Adrenal gland (tissue), 5 donors: ENCODE results near the gene ITPRIP.

Experiments used
- POLR2A ChIP-seq, 2 donors: fragments of 450-650 bp; IDR thresholded peaks; one replicate each; pipeline ENCODE4 v1.6.1; 2017; ENCODE audit warnings: antibody characterized with exemption in 2 of 2, mild to moderate bottlenecking in 2 of 2, moderate library complexity in 1 of 2
- TF ChIP-seq, protein P1 (sequence below), 6 experiments: fragments of 450-650 bp in 4 of 6; fragments of 200-600 bp in 2 of 6; sonication (generic) in 1 of 6; IDR thresholded peaks; 1 replicate in 5 of 6; 2 replicates in 1 of 6; pipeline versions ENCODE4 v1.5.1 to v1.8.0; 2016 to 2021; ENCODE audit warnings: antibody characterized with exemption in 6 of 6, mild to moderate bottlenecking in 2 of 6, moderate library complexity in 1 of 6
- donor health status: DM: no; HTN: no; CAD: no.

DNA sequence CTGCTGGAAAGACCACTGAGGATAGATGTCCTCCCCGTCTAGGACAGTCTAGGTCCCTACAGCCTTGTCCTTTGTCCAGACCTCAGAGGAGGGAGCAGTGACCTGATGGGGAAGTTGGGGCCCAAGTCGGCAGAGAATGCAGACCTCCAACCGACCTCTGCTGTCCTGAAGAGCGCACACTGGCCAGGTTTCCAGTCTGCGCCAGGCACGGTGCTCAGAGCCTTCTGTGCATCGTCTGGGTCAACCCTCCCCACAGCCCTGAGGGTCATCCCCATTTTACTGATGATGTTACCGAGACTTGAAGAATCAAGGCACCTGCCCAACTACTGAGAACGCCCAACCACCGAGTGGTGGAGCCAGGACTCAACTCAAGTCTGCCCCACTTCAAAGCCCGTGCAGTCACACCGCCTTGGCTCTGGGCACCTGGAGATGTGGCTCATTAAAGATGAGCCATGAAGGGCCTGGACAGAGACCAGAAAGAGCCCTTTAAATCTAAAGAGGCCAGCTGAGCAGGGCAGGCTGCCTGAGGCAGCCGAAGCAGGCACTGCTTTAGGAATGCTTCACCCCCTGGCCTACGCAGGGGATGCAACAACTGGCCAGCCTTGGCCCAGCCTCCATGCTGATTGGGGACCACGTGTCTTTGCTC is 4.4 kb downstream of the ITPRIP start:
- TF ChIP-seq, protein P1, sequence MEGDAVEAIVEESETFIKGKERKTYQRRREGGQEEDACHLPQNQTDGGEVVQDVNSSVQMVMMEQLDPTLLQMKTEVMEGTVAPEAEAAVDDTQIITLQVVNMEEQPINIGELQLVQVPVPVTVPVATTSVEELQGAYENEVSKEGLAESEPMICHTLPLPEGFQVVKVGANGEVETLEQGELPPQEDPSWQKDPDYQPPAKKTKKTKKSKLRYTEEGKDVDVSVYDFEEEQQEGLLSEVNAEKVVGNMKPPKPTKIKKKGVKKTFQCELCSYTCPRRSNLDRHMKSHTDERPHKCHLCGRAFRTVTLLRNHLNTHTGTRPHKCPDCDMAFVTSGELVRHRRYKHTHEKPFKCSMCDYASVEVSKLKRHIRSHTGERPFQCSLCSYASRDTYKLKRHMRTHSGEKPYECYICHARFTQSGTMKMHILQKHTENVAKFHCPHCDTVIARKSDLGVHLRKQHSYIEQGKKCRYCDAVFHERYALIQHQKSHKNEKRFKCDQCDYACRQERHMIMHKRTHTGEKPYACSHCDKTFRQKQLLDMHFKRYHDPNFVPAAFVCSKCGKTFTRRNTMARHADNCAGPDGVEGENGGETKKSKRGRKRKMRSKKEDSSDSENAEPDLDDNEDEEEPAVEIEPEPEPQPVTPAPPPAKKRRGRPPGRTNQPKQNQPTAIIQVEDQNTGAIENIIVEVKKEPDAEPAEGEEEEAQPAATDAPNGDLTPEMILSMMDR (IDR thresholded peaks at IDR 0.05): no peak
- no peak for TF ChIP-seq POLR2A (IDR thresholded peaks at IDR 0.05)
